GM21717 (cell line): Measurements from ENCODE around the gene AFF1.

ENCODE experiments used
- ATAC-seq: cut with Tn5 transposase; IDR thresholded peaks from one replicate; pipeline ENCODE4 v1.9.1; 2021; ENCODE audit warnings: mild to moderate bottlenecking, moderate library complexity; ENCODE audit not compliant: unreplicated experiment

AFF1 gene

DNA sequence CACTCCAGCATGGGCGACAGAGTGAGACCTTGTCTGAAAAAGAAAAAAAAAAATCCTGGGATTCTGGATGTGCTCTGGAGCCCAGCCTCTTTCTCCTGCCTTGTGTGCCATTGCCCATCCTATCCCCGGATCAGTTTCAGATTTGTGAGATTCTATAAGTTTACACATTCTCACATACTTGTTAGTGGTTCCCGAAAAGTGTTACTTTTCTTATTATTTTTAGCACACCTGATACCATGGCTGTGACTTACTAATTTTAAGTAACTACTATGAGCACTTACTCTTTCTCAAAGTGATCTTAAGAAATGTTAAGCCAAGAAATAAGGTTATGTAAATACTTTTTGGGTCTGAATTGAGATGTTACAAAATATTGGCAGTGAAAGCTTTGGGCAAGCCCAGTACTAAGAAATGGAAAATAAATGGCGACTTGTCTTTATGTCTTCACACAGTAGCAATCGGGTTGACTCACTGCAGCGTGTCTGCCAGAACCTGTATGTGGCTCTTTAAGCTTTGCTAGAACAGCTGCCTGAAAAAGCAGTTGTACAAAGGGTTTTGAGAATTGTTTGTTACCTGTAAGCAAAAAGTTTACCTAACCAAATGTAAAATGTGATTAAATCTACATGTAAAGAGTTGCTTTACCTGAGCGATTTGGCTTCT lies 166.9 kb downstream of the AFF1 start:
- no peak for ATAC-seq

DNA sequence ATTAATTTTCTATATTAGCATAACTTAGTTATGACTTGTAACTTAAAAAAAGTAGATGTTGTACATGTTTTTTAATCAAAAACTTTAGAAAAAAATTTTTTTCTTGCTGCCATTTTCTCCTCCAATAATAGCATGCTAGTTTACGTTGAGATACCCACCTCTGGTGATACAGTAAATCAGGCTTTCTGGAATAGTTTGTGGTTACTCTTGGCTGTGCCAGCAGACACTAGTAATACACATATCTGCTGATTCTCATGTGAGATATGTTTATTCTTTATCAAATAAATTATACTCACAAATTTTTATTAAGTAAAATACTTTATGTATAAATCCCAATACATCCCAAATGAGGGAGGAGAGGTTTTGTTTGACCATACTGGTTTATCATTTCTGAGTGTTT lies 168.3 kb downstream of the AFF1 start:
- ATAC-seq, result no peak

DNA sequence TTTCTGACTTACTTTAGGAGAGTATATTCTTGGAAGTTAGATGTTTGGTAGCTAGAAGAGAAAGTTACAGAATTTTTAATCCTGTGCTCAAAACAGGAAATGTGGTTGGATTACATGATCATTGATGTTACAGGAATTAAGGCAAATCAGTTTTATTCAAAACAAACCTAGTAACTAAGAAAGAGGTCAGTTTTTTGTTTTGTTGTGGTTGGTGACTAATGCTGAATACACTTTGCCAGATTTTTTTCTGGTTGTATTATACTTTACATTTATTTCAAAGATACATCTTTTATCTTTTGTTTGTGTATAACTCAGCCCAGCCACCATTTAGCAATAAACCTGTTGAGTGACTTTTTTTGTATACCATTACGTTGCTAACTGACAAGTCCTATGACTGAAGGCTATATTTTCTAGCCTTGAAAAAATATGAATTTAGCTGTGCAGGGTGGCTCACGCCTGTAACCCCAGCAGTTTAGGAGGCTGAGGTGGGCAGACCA lies 168.9 kb downstream of the AFF1 start:
- ATAC-seq, result no peak

DNA sequence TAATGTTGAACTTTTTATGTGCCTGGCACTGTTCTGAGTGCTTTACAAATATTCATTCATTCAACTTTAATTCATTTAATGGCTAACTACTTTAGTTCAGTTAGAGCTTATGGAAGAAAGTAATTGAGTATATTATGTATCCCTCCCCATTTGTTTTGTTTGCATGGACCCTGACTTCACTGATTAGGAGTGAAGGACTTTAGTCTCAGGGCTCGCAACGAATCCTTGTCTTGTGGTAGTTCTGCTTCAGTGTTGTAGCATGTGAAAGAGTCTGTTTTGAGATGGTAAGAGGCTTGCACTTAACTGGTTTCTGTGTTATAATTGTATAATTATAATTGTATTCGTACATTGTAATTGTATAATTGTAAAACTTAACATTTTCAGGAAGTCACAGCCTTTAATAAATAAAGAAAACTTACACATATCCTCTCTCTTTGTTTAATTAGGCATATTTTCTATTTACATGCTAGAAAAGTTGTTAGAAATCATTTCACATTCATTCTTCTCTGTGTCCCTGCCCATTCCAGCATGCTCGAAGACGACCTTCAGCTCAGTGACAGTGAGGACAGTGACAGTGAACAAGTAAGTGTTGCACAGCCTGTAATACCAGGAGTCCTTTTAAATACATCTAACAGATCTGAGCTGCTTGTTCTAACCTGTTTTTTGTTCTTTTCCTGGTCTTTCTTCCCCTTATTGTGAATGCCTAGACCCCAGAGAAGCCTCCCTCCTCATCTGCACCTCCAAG lies 170.5 kb downstream of the AFF1 start:
- no peak for ATAC-seq

DNA sequence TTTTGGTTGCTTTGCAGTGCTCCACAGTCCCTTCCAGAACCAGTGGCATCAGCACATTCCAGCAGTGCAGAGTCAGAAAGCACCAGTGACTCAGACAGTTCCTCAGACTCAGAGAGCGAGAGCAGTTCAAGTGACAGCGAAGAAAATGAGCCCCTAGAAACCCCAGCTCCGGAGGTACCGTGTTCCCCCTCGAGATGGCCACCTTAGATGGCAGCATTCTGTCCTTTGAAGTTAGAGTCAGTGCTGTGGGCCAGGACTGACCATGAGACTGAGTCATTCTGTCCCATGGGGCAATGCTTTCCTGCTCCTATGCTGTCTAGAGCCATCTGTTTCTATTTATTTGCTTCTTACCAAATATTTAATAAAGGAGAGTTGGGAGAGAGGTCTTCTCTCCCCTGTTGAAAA lies 173.3 kb downstream of the AFF1 start:
- no peak for ATAC-seq

DNA sequence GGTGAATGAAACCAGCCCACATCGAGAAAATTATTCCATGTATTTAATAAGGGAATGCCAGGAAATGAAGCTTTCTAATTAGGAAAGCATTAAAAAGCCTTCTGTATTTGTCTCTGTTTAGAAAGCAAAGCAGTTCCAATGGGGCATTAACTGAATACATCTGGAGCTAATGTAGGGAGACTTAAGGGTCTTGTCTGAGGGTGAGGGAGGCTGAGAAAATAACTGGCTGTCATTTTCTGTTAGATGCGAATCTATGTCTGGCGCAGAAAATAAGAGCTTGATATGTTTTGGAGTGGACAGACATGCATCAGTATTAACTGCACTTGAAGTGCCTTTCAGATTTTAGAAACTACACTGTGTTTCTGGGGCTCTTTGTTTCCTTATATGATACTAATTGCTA lies 174.3 kb downstream of the AFF1 start:
- no peak for ATAC-seq

DNA sequence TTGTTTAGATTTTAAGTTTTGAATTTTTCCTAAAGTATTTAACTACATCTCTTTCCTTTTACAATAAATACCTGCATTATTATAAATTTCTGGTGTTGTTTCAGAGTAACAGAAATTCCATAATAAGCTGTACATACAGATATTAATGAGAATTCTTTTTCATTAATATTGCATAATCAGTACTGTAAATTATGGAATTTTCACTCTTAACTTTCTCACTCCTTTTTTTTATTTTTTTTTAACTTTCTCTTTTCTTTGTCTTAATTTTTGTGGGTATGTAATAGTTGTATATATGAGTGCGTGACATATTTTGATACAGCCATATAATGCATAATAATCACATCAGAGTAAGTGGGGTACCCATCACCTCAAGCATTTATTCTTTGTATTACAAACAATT lies 175.1 kb downstream of the AFF1 start:
- ATAC-seq, result no peak

DNA sequence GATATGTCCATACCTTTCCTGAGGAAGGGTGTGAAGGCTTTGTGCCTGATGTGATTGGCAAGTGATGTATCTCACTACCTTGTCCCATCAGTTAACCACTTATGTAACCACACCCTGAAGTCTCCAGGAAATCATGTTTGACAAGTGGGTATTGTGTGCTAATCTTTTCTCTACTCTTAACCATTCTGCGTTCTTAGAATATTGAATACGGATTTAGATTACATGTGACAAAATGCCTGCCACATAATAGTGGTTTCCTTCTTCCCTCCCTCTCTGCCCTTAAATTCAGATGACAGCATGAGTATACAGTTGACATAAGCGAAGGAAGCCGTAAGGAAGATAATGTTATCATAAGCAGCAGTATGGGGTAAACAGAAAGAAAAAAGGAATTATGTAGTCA lies 177.3 kb downstream of the AFF1 start:
- no peak for ATAC-seq

DNA sequence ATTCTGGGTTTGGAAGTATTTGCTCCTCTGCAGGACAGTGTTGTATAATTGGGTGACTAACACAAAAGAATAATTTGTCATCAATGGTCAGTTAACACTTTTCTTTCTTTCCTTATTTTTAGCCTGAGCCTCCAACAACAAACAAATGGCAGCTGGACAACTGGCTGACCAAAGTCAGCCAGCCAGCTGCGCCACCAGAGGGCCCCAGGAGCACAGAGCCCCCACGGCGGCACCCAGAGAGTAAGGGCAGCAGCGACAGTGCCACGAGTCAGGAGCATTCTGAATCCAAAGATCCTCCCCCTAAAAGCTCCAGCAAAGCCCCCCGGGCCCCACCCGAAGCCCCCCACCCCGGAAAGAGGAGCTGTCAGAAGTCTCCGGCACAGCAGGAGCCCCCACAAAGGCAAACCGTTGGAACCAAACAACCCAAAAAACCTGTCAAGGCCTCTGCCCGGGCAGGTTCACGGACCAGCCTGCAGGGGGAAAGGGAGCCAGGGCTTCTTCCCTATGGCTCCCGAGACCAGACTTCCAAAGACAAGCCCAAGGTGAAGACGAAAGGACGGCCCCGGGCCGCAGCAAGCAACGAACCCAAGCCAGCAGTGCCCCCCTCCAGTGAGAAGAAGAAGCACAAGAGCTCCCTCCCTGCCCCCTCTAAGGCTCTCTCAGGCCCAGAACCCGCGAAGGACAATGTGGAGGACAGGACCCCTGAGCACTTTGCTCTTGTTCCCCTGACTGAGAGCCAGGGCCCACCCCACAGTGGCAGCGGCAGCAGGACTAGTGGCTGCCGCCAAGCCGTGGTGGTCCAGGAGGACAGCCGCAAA lies 179.6 kb downstream of the AFF1 start:
- no peak for ATAC-seq

DNA sequence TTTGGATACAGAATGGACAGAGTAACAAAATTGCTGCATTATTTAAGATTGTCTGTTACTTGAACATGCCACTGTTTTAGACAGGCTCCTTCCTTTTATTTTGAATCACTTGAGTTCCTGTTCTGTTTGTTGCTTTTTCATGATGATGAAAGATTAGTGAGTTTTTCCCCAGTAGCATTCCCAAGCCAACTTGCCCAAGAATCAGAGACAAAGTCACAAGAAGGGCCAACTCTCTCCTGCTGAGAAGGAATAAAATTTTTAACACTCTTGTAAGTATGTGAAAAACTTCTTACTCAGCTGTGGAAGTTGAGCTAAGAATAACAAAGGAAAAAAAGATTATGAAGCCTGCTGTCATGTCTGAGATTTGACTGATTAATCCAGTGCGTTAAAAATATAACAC lies 181.4 kb downstream of the AFF1 start:
- no peak for ATAC-seq

DNA sequence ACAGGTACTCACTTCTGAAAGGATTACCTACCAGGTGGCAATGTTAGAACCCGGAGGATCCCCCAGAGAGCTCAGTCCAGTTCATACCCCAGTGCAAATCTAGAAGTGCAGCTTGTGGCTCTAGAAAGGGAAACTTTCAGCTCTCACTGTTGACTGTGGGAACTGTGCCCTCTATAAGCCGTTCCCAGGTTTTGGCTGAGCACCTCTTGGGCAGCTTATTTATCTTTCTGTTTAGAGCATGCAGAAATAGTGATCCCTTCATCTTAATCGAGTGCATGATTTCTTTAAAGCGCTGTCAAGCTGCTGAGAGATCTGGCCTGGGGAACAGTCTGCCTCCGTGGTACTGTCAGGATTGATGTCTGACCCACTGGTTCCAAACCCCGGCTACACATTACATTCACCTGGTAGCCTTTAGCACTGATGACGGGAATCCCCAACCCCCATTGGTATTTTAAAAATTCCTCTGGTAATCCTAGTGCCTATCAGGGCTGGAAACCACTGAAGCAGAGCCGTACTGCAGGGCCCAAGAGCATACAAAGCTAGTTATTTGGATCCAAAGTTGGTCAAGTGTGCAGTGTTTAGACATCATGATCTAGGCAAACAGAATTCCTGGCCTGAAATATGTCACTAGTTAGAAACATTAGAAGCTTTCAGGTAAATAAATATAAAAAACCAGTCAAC lies 182.4 kb downstream of the AFF1 start:
- no peak for ATAC-seq

DNA sequence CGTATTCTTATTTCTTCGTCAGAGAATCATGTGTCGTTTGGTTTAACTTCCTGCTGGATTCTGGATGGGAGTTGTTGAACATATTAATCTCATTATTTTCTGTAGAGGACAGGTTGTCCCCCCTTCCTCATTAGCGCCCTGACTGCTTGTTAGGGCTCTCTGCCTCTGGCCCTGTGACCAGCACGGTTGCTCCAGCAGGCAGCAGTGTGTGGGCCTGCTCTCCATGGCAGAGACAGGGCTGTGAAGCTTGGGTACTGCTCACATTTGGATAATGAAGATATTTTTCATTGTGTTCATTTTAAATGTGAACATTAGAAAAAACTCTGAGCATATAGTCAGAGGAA lies 182.9 kb downstream of the AFF1 start:
- ATAC-seq, result no peak

DNA sequence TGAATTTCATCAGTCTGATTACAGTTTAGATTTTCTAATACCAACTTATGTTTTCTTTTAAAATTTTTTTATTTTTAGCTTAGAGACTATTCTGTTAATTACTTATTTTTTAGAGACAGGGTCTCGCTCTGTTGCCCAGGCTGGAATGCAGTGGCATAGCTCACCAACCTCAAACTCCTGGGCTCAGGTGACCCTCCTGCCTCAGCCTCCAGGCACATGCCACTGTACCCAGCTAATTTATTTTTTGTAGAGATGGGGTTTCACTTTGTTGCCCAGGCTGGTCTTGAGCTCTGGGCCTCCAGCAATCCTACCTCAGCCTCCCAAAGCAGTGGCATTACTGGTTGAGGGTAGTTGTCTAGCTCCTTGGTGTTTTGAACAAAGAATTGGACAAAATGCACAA lies 183.6 kb downstream of the AFF1 start:
- ATAC-seq, result no peak

DNA sequence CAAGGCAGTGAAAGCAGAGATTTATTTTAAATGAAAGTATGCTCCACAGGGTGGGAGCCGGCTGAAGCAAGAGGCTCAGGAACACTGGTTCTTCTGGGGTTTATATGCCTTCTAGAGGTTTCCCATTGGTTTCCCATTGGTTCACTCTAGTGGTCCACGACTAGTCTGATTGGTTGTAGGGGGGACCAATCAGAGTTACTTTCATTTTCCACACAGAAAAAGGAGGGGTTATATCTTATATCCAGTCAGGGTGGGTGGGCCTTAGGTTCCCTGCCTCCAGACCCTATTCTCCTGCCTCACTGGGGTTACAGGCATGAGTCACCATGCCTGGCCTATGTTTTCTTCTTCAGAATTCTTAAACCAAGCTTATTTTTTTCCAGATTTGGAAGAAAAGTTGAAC lies 184.0 kb downstream of the AFF1 start:
- no peak for ATAC-seq

DNA sequence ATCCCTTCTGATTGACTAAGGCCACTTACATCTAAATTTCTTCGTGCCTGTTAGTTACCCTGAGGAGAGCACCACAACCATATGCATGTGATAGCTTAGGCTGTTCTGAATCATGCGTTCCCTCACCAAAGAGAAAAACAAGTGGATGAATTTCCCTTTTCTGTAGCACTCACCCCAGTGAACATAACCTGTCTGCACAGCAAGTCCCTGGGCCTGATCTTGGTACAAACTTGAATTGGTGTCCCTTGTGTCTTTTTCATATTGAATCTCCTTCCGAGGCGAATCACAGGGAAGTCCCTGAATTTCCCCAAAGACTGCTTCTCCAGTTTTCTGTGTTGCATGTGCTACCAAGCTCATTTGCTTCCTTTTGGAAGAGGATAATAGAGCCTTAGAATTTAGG lies 185.2 kb downstream of the AFF1 start:
- no peak for ATAC-seq

DNA sequence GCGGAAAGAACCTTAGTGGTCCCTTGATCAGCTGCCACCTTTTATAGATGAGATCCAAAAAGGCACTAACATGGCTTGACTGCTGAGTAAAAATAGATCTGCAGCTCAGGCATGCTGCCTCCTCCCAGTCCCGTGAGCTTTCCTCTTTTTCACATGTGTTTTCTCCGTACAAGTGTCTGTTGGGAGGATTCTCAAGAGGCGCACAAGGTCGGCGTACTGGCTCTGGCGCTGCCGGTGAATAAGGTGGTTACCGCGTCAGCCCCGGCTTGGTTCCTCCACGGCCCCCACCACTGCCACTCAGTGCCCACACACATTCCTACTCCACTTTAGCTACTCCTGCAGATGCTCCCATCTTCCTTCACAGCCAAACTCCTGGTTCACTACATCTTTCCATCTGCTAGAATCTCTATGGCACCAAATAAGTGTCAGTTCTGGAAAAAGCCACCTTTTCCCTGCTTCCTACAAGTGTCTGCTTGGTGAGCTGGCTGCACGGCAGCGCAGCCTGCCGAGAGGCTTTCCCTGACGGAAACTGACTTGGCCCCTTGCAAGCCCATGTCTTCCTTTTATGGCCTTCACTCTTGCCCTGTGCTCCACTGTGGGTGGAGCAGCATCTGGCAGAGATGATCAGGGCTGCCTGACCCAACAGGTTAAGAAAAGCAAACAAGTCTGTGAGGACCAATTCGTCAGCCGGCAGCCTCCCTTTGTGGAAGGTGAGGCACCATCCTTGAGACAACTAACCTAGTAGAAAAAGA lies 185.8 kb downstream of the AFF1 start:
- ATAC-seq, result no peak

DNA sequence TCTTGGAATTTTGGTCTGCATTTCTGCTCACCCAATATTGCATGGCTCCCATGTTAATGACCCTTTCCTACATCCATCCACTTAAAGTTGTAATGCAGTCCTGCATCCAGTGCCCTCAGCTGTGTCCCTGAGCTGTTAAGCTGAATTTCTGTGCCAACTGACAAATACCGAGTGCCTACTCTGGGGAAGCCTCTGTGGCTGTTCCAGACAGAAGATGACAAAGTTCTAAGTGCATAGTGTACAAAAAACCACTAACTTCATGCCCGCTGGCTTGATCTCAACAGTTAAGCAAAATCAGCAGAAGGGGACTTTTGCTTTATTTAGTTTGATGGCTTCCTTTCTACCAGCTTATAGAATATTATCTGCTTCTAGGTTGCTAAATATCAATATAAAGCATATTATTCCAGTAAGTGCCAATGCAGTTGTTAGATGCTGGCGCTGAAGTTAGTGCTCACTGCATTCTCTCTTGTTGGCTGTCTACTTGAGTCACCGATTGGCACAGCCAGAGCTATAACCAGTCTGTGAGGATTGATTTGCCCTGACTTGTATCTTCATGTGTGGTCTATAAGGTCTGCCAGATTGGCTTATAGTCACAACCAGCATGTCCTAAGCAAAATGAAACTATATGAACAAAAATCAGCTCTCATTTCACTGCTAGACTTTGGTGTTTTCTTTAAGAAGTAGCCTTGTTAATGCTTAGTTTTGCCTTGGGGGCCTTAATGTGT lies 186.7 kb downstream of the AFF1 start:
- ATAC-seq, result no peak

DNA sequence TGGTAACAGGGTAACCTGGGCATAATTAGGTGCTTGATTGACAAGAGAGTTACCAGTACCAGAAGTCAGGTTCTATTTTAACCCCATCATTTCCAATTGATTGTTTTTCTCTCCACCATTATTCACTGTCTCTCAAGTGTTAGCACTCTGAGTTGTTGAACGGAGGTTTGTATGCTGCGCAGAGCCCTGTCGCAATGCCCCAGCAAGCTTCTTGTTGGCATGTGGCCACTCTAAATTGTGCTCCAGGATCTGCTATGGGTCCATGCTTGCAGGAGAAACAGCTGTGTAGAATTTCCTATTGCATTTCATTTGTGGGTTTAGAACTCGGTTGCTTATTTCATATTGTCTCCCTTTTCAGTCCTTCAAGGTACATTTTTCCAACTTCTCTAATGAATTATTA lies 187.4 kb downstream of the AFF1 start:
- no peak for ATAC-seq

DNA sequence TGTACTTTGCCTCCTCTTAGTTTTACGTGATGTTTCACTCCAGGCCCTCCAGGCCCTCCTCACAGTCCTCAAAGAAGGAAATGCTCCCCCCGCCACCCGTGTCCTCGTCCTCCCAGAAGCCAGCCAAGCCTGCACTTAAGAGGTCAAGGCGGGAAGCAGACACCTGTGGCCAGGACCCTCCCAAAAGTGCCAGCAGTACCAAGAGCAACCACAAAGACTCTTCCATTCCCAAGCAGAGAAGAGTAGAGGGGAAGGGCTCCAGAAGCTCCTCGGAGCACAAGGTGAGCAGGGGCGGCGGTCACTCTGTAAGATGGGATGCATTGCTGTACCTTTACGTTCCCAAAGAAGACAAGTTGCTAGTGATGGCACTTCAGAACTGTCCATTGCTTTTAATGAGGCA lies 191.2 kb downstream of the AFF1 start:
- ATAC-seq, result no peak
